Heart left ventricle (tissue), 16 donors: Measurements from ENCODE around the gene SRC. TPM values are rescaled to one million over a fixed set of nuclear protein-coding genes. Genes with fewer than 3 reads are reported as not detected.

ENCODE experiments used
- ATAC-seq, 4 donors: fragments of 200-7000 bp; cut with Tn5 transposase; one replicate each; pipeline ENCODE4 v1.9.1; 2020 to 2022; ENCODE audit warnings: moderate library complexity in 4 of 4, mild to moderate bottlenecking in 3 of 4, moderate number of reproducible peaks in 1 of 4
- DNase-seq, 5 donors: peaks; one replicate each; pipeline ENCODE4 v3.0.0-alpha.2; 2020
- H3K27ac ChIP-seq, 12 donors: fragments of 200-600 bp; sonication (generic) in 4 of 12; one replicate each; pipeline versions ENCODE4 v1.5.0 to v1.8.0; 2016 to 2022; ENCODE audit warnings: mild to moderate bottlenecking in 2 of 12
- H3K27me3 ChIP-seq, 9 donors: fragments of 200-600 bp; sonication (generic) in 2 of 9; one replicate each; pipeline versions ENCODE4 v1.5.1 to v1.8.0; 2016 to 2022; ENCODE audit warnings: mild to moderate bottlenecking in 3 of 9
- H3K36me3 ChIP-seq, 9 donors: fragments of 200-600 bp; sonication (generic) in 2 of 9; one replicate each; pipeline versions ENCODE4 v1.5.0 to v1.8.0; 2018 to 2022; ENCODE audit warnings: mild to moderate bottlenecking in 2 of 9
- H3K4me1 ChIP-seq, 12 donors: fragments of 200-600 bp; sonication (generic) in 4 of 12; one replicate each; pipeline versions ENCODE4 v1.5.0 to v1.8.0; 2016 to 2022; ENCODE audit warnings: mild to moderate bottlenecking in 3 of 12
- H3K4me3 ChIP-seq, 12 donors: fragments of 200-600 bp; sonication (generic) in 4 of 12; one replicate each; pipeline versions ENCODE4 v1.5.0 to v1.8.0; 2017 to 2022; ENCODE audit warnings: mild to moderate bottlenecking in 9 of 12, moderate library complexity in 4 of 12
- H3K9me3 ChIP-seq, 12 donors: fragments of 200-600 bp; sonication (generic) in 4 of 12; one replicate each; pipeline versions ENCODE4 v1.5.0 to v1.8.0; 2016 to 2022; ENCODE audit warnings: mild to moderate bottlenecking in 1 of 12
- POLR2A ChIP-seq, 2 donors: fragments of 450-650 bp; IDR thresholded peaks; one replicate each; pipeline ENCODE4 v1.6.1; 2017; ENCODE audit warnings: antibody characterized with exemption in 2 of 2, mild to moderate bottlenecking in 2 of 2, moderate library complexity in 2 of 2
- WGBS, 4 donors: extraction: QIAGEN DNeasy Blood & Tissue Kit in 2 of 4; methylation state at CpG; one replicate each; pipeline versions ENCODE4 v1.1.5 to v1.1.7; 2013 to 2018; 5-methylcytosine and 5-hydroxymethylcytosine counted together
- intact Hi-C, 10 donors: fragments of 100-400 bp; cut with DNase I; formaldehyde crosslinking; loops; one replicate each; pipeline versions ENCODE4 v1.11.1 to v1.14.2; 2022
- polyA plus RNA-seq, 2 donors: library from polyadenylated mRNA; stranded (reverse); fragments of 200-250 nt; gene quantifications; one replicate each; pipeline ENCODE4 v1.2.3, GENCODE V29; 2013
- total RNA-seq, 9 donors: library from RNA; depleted of rRNA in 2 of 9; stranded (reverse); fragments of >200 nt in 2 of 9; fragmentation: NEBNext Ultra II Directional in 3 of 9; extraction: Animal tissue kit (Norgen Biotek cat#: 25700) in 3 of 9; gene quantifications; one replicate each; pipeline versions ENCODE4 v1.1.0 to v1.2.4, GENCODE V29; 2016 to 2023
- TF ChIP-seq, protein P1 (sequence below), 12 donors: fragments of 200-600 bp; sonication (generic) in 4 of 12; IDR thresholded peaks; one replicate each; pipeline versions ENCODE4 v1.5.0 to v1.8.0; 2018 to 2022; ENCODE audit warnings: antibody characterized with exemption in 12 of 12, mild to moderate bottlenecking in 5 of 12
- donor health status: ischemic (EF 13 %, LVEDD 7.1; RV severe dilation, severe dysfunction).
- donor health status: healthy with polysubstance abuse.
- donor health status: DM: no; HTN: yes; CAD: no.
- donor health status: DM: no; HTN: no; CAD: no.
- donor health status: ischemic (EF 25% LVEDD 6.9; RV normal size, moderate dysfunction).
- donor health status: ischemic (EF 25% LVEDD 5.7; RV mildly dilated, moderate dysfunction).
- donor health status: healthy.
- donor health status: DM: yes; HTN: yes; CAD: no.
- donor health status: ischemic (EF 35%, LVEDD 5.7; RV mildly dilated, moderate dysfunction).
- donor health status: nonischemic (EF 11% LVEDD 7.7; RV severe dilation, severe dysfunction).
- donor health status: DM: yes; HTN: yes; CAD: no.
- donor health status: PGD.
- donor health status: ischemic (EF 29% LVEDD 5.4; RV normal size, mild dysfunction).
- donor health status: nonischemic (EF 23%, LVEDD 6.1; RV moderate dilation, normal function).

The SRC gene
- total and polyA plus RNA-seq, 11 donors, result 2.5 to 19.9 (median 5.1) TPM

DNA sequence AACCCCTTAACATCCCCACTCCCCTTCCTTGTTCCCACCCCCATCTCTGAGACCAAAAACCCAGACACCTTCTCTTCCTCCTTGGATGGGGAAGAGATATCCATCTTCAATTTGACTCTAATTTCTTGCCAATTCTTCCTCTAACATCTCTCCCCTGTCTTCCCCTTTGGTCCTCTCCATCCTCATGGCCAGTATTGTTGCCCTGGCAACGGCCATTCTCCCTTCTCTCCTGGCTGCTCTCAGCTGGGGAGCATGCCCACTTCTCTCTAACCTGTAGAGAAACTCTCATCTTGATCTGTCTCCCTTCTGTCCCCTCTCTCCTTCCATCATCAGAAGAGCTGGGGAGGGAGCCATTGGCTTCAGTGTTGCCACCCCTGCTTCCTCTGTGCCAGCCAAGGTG, 86.7 kb downstream of the SRC start:
- Histone ChIP-seq H3K36me3 (no peaks in the 10 kb centered on the region), H3K9me3 (no peaks in the 10 kb centered on the region), H3K27ac (no peak overlapping the region), H3K4me1 (no peaks in the 10 kb centered on the region), H3K27me3 (peaks cover 0 to 8% (median 0%) of the 10 kb centered on the region in 9 donors), H3K4me3 (no peak overlapping the region)
- TF ChIP-seq, protein P1, sequence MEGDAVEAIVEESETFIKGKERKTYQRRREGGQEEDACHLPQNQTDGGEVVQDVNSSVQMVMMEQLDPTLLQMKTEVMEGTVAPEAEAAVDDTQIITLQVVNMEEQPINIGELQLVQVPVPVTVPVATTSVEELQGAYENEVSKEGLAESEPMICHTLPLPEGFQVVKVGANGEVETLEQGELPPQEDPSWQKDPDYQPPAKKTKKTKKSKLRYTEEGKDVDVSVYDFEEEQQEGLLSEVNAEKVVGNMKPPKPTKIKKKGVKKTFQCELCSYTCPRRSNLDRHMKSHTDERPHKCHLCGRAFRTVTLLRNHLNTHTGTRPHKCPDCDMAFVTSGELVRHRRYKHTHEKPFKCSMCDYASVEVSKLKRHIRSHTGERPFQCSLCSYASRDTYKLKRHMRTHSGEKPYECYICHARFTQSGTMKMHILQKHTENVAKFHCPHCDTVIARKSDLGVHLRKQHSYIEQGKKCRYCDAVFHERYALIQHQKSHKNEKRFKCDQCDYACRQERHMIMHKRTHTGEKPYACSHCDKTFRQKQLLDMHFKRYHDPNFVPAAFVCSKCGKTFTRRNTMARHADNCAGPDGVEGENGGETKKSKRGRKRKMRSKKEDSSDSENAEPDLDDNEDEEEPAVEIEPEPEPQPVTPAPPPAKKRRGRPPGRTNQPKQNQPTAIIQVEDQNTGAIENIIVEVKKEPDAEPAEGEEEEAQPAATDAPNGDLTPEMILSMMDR (IDR thresholded peaks at IDR 0.05), result no peak
- TF ChIP-seq POLR2A (IDR thresholded peaks at IDR 0.05), result no peak
- DNase-seq, result no peak
- ATAC-seq, result no peak
- WGBS, 4 donors, result 63 to 81% (median 73%) methylated on average over 1 of the region's 1 CpG
- intact Hi-C loops, result no loop called here

DNA sequence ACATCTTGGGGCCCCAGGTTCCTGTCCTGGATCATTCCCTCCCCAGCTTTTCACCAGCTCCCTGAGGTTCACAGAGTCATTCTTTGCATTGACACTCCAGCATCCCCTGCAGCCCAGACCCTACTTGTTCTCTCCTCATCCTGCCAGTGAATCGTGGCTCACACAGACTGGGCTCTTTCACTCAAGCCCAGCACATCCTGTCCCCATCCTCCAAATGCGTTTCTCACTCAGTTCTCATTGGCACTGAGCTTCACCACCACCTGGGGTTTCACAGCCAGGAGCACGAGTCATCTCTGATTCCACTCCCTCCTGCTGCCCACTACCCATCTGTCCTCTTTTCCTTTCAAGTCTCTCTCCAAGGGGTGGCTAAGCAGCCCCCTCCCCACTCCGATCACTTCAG, 89.7 kb downstream of the SRC start:
- no peak for TF ChIP-seq POLR2A (IDR thresholded peaks at IDR 0.05)
- TF ChIP-seq, protein P1 (IDR thresholded peaks at IDR 0.05), result no peak
- WGBS, 4 donors, result 45 to 58% (median 51%) methylated on average over 4 of the region's 4 CpGs
- intact Hi-C loops, result no loop called here
- Histone ChIP-seq H3K36me3 (no peaks in the 10 kb centered on the region), H3K27me3 (peaks cover 0 to 8% (median 0%) of the 10 kb centered on the region in 9 donors), H3K27ac (no peak overlapping the region), H3K9me3 (no peaks in the 10 kb centered on the region), H3K4me1 (no peaks in the 10 kb centered on the region), H3K4me3 (no peak overlapping the region)
- ATAC-seq (no peak), DNase-seq (no peak)

DNA sequence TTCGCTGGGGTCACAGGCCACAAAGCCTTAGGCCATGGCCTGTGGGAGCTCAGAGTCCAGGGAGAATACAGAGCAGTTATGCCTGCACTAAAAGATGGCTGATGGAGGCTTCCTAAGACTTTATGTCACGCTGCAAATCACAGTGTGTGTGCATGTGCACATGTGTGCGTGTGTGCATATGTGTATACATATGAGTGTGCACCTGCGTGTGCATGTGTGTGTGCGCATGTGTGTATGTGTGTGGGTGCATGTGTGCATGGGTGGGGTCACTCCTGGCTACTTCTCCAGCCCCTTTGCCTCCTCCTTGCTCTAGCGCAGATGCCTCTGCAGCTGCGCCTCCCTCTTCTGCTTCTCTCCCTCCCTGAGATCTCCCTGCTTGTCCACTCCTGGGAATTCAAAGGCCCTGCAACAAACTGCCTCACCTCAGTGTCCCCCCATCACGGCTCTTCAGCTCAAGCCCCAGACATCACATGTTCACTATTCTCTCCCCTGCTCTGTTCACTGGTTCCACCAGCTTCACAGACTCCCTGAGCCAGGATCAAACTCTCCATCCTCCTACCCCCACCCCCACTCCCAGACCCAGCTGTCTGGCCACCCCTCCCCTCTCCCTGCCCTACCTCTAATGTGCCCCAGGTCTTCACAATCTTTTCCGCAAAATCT, 90.7 kb downstream of the SRC start:
- WGBS, 4 donors, result 88 to 95% (median 92%) methylated on average over 9 of the region's 9 CpGs
- ATAC-seq (no peak), DNase-seq (no peak)
- no peak overlapping the region for H3K27ac ChIP-seq
- no peaks in the 10 kb centered on the region for H3K36me3 ChIP-seq
- no peaks in the 10 kb centered on the region for H3K4me1 ChIP-seq
- no peak overlapping the region for H3K4me3 ChIP-seq
- peaks cover 0 to 7% (median 0%) of the 10 kb centered on the region in 9 donors for H3K27me3 ChIP-seq
- intact Hi-C loops, result no loop called here
- no peaks in the 10 kb centered on the region for H3K9me3 ChIP-seq
- TF ChIP-seq, protein P1 (IDR thresholded peaks at IDR 0.05), result no peak
- TF ChIP-seq POLR2A (IDR thresholded peaks at IDR 0.05), result no peak

DNA sequence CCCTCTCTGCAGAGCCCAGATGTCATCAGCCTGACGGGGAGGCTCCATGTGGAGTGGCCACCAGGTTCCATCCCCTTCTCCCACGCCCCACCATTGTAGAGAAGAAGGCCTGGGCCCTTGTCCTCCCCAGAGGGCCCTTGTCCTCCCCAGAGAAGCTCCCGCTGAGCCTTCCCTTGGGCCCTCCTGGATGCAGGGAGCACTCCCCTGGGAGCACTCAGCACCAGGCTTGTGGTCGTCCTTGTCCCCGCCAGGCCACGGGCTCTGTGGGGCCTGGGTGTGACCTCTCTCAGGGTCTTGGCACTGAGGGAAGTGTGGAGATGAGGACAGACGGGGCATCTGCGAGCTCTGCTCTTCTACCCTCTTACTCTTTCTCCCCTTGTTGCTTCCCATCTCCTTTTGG, 91.7 kb downstream of the SRC start:
- no peaks in the 10 kb centered on the region for H3K36me3 ChIP-seq
- no peak for ATAC-seq
- no peak for DNase-seq
- H3K27me3 ChIP-seq, result peaks cover 0 to 5% (median 0%) of the 10 kb centered on the region in 9 donors
- H3K27ac ChIP-seq, result no peak overlapping the region
- 85 to 93% (median 90%) methylated on average over 8 of the region's 8 CpGs for WGBS, 4 donors
- no peaks in the 10 kb centered on the region for H3K4me1 ChIP-seq
- no peak overlapping the region for H3K4me3 ChIP-seq
- intact Hi-C loops, result no loop called here
- H3K9me3 ChIP-seq, result no peaks in the 10 kb centered on the region
- TF ChIP-seq, protein P1 (IDR thresholded peaks at IDR 0.05), result no peak
- TF ChIP-seq POLR2A (IDR thresholded peaks at IDR 0.05), result no peak
